SK-N-SH treated with all-trans-retinoic acid at 6 μM for 48 hours (cell line): ENCODE measurements around the gene LIMS1.

Experiments
- ATAC-seq: fragments of 200-7000 bp; cut with Tn5 transposase; 3 replicates; pipeline ENCODE4 v1.9.1; 2020; ENCODE audit warnings: mild to moderate bottlenecking, moderate library complexity
- BACH2 ChIP-seq: fragments of 250-450 bp; sonication (Bioruptor Pico); IDR thresholded peaks from 2 replicates; pipeline ENCODE4 v1.9.0; 2021; ENCODE audit warnings: mild to moderate bottlenecking, borderline replicate concordance
- CREB5 ChIP-seq: fragments of 250-450 bp; sonication (Bioruptor Pico); IDR thresholded peaks from 2 replicates; pipeline ENCODE4 v1.5.1; 2020; ENCODE audit warnings: low read depth, mild to moderate bottlenecking, moderate library complexity
- CSRNP3 ChIP-seq: fragments of 250-450 bp; sonication (Bioruptor Pico); IDR thresholded peaks from 2 replicates; pipeline ENCODE4 v1.5.1; 2021; ENCODE audit warnings: mild to moderate bottlenecking, moderate library complexity
- GLIS3 ChIP-seq: fragments of 250-450 bp; sonication (Bioruptor Pico); IDR thresholded peaks from 2 replicates; pipeline ENCODE4 v1.5.0; 2020; ENCODE audit warnings: mild to moderate bottlenecking, moderate library complexity
- ISL1 ChIP-seq: fragments of 250-450 bp; sonication (Bioruptor Pico); IDR thresholded peaks from 2 replicates; pipeline ENCODE4 v2.1.2; 2022; ENCODE audit warnings: mild to moderate bottlenecking, moderate library complexity
- OSR1 ChIP-seq: fragments of 250-450 bp; sonication (Bioruptor Pico); IDR thresholded peaks from 2 replicates; pipeline ENCODE4 v1.8.0; 2022; ENCODE audit warnings: moderate library complexity, mild to moderate bottlenecking, inconsistent platforms
- PATZ1 ChIP-seq: fragments of 250-450 bp; sonication (Bioruptor Pico); IDR thresholded peaks from 2 replicates; pipeline ENCODE4 v1.8.0; 2020; ENCODE audit warnings: mild to moderate bottlenecking, moderate library complexity, borderline replicate concordance
- RARB ChIP-seq: fragments of 250-450 bp; sonication (Bioruptor Pico); IDR thresholded peaks from 2 replicates; pipeline ENCODE4 v1.8.0; 2021; ENCODE audit warnings: mild to moderate bottlenecking, moderate library complexity
- SNAI2 ChIP-seq: fragments of 250-450 bp; sonication (Bioruptor Pico); IDR thresholded peaks from 2 replicates; pipeline ENCODE4 v1.5.0; 2020; ENCODE audit warnings: mild to moderate bottlenecking, moderate library complexity
- TCF4 ChIP-seq: fragments of 250-450 bp; sonication (Bioruptor Pico); IDR thresholded peaks from 2 replicates; pipeline ENCODE4 v1.8.0; 2021; ENCODE audit warnings: mild to moderate bottlenecking, moderate library complexity, borderline replicate concordance
- TOX ChIP-seq: fragments of 250-450 bp; sonication (Bioruptor Pico); IDR thresholded peaks from 2 replicates; pipeline ENCODE4 v1.8.0; 2021; ENCODE audit warnings: mild to moderate bottlenecking, moderate library complexity, borderline replicate concordance
- TSHZ2 ChIP-seq: fragments of 250-450 bp; sonication (Bioruptor Pico); IDR thresholded peaks from 2 replicates; pipeline ENCODE4 v1.5.0; 2020; ENCODE audit warnings: mild to moderate bottlenecking, moderate library complexity
- ZC3H10 ChIP-seq: fragments of 250-450 bp; sonication (Bioruptor Pico); IDR thresholded peaks from 2 replicates; pipeline ENCODE4 v1.5.1; 2021; ENCODE audit warnings: mild to moderate bottlenecking, moderate library complexity
- ZFP3 ChIP-seq: fragments of 250-450 bp; sonication (Bioruptor Pico); IDR thresholded peaks from 2 replicates; pipeline ENCODE4 v1.5.0; 2020; ENCODE audit warnings: mild to moderate bottlenecking, moderate library complexity
- ZFP30 ChIP-seq: fragments of 450-650 bp; formaldehyde crosslinking; IDR thresholded peaks from 2 replicates; pipeline ENCODE4 v1.5.0; 2022; ENCODE audit warnings: mild to moderate bottlenecking, moderate library complexity
- ZNF565 ChIP-seq: fragments of 450-650 bp; formaldehyde crosslinking; conservative IDR thresholded peaks from 2 replicates; pipeline ENCODE4 v1.5.0; 2020; ENCODE audit warnings: low read depth, mild to moderate bottlenecking, moderate library complexity
- ZNF70 ChIP-seq: fragments of 450-650 bp; formaldehyde crosslinking; IDR thresholded peaks from 2 replicates; pipeline ENCODE4 v1.5.0; 2020; ENCODE audit warnings: mild to moderate bottlenecking, moderate library complexity

The LIMS1 gene

GRCh38 chr2:108604196-108604595 lies 69.9 kb downstream of the LIMS1 start (continued):
- TF ChIP-seq TSHZ2 (CRISPR knock-in tag): no peak
- TF ChIP-seq RARB (CRISPR knock-in tag): no peak

- no peak for ATAC-seq
- TF ChIP-seq ZC3H10 (CRISPR knock-in tag) (no peak), CREB5 (no peak)
Observed at GRCh38 chr2:108605947-108606346, 71.7 kb downstream of the LIMS1 start.

GRCh38 chr2:108607706-108608301 lies 73.5 kb downstream of the LIMS1 start:
- TF ChIP-seq TCF4 (CRISPR knock-in tag) (no peak), BACH2 (CRISPR knock-in tag) (no peak), ZNF565 (CRISPR knock-in tag) (no peak), RARB (CRISPR knock-in tag) (no peak), ZFP3 (no peak), ISL1 (CRISPR knock-in tag) (no peak), CREB5 (no peak), SNAI2 (CRISPR knock-in tag) (no peak), GLIS3 (no peak), TSHZ2 (CRISPR knock-in tag) (no peak), ZNF70 (CRISPR knock-in tag) (no peak), OSR1 (no peak)
- peak; percentile 87 for ATAC-seq

- no peak for ATAC-seq
- no peak for TF ChIP-seq TOX (CRISPR knock-in tag)
- TF ChIP-seq, all 23 proteins: peak for 0
Observed at GRCh38 chr2:108611021-108611420, 76.8 kb downstream of the LIMS1 start.

- ATAC-seq: no peak
- TF ChIP-seq PATZ1 (CRISPR knock-in tag): no peak
- no peak for TF ChIP-seq ZC3H10 (CRISPR knock-in tag)
- TF ChIP-seq CREB5: no peak
- TF ChIP-seq ZFP30 (CRISPR knock-in tag): no peak
- TF ChIP-seq OSR1: no peak
- no peak for TF ChIP-seq CSRNP3
- TF ChIP-seq TSHZ2 (CRISPR knock-in tag): no peak
- TF ChIP-seq SNAI2 (CRISPR knock-in tag): no peak
- no peak for TF ChIP-seq TCF4 (CRISPR knock-in tag)
- no peak for TF ChIP-seq GLIS3
- no peak for TF ChIP-seq ZNF70 (CRISPR knock-in tag)
Observed at GRCh38 chr2:108612153-108612513, 77.9 kb downstream of the LIMS1 start.
